Neural progenitor cell (in vitro differentiated cells): ENCODE measurements around the gene SIAH2. TPM values are rescaled to one million over a fixed set of nuclear protein-coding genes. Genes with fewer than 3 reads are reported as not detected.

Source experiments
- DNase-seq: peaks from one replicate; pipeline ENCODE4 v3.0.0-alpha.2; 2016; ENCODE audit warnings: low spot score
- H2AFZ ChIP-seq: fragments of 200-600 bp; sonication (generic); replicated peaks from 2 replicates; pipeline ENCODE4 v1.6.1; 2016; ENCODE audit warnings: antibody characterized with exemption
- H3F3A ChIP-seq: fragments of 200-600 bp; sonication (generic); 2 replicates; pipeline ENCODE4 v1.6.1; 2016; ENCODE audit warnings: antibody characterized with exemption, low read depth
- H3K27ac ChIP-seq: fragments of 200-600 bp; sonication (generic); 2 replicates; pipeline ENCODE4 v1.5.1; 2016; ENCODE audit warnings: mild to moderate bottlenecking
- H3K27me3 ChIP-seq: fragments of 200-600 bp; sonication (generic); 2 replicates; pipeline ENCODE4 v1.6.1; 2016; ENCODE audit warnings: mild to moderate bottlenecking, moderate library complexity
- H3K36me3 ChIP-seq: fragments of 200-600 bp; sonication (generic); 2 replicates; pipeline ENCODE4 v1.5.1; 2016
- H3K4me1 ChIP-seq: fragments of 200-600 bp; sonication (generic); 2 replicates; pipeline ENCODE4 v1.6.1; 2016; ENCODE audit warnings: mixed run types
- H3K4me2 ChIP-seq: fragments of 200-600 bp; sonication (generic); 2 replicates; pipeline ENCODE4 v1.6.1; 2016
- H3K4me3 ChIP-seq: fragments of 200-600 bp; sonication (generic); 2 replicates; pipeline ENCODE4 v1.5.1; 2016
- H3K79me2 ChIP-seq: fragments of 200-600 bp; sonication (generic); 2 replicates; pipeline ENCODE4 v1.6.1; 2016; ENCODE audit warnings: low read depth
- H3K9ac ChIP-seq: fragments of 200-600 bp; sonication (generic); 2 replicates; pipeline ENCODE4 v1.6.1; 2016
- H3K9me3 ChIP-seq: fragments of 200-600 bp; sonication (generic); 2 replicates; pipeline ENCODE4 v1.5.1; 2016; ENCODE audit warnings: low read depth
- H4K20me1 ChIP-seq: fragments of 200-600 bp; sonication (generic); 2 replicates; pipeline ENCODE4 v1.6.1; 2016; ENCODE audit warnings: low read depth
- H3K27ac Mint-ChIP-seq: 3 replicates; pipeline ENCODE4 v1.8.0; 2021; ENCODE audit warnings: mixed read lengths
- H3K27me3 Mint-ChIP-seq: 2 replicates; pipeline ENCODE4 v1.8.0; 2022; ENCODE audit warnings: low read depth, mild to moderate bottlenecking, inconsistent platforms, moderate library complexity, mixed read lengths; ENCODE audit not compliant: insufficient read depth
- H3K36me3 Mint-ChIP-seq: 3 replicates; pipeline ENCODE4 v1.8.0; 2021; ENCODE audit warnings: mixed read lengths
- H3K4me1 Mint-ChIP-seq: 3 replicates; pipeline ENCODE4 v1.8.0; 2021; ENCODE audit warnings: mixed read lengths
- H3K4me3 Mint-ChIP-seq: 3 replicates; pipeline ENCODE4 v1.8.0; 2021; ENCODE audit warnings: mild to moderate bottlenecking, moderate library complexity, mixed read lengths
- H3K9me3 Mint-ChIP-seq: 3 replicates; pipeline ENCODE4 v1.8.0; 2020; ENCODE audit warnings: mixed read lengths
- CTCF ChIP-seq: fragments of 200-600 bp; sonication (generic); IDR thresholded peaks from 2 replicates; pipeline ENCODE4 v1.5.1; 2017; ENCODE audit warnings: antibody characterized with exemption, mild to moderate bottlenecking
- EZH2 ChIP-seq: fragments of 200-600 bp; sonication (generic); IDR thresholded peaks from 2 replicates; pipeline ENCODE4 v1.6.1; 2017; ENCODE audit warnings: antibody characterized with exemption, mild to moderate bottlenecking, moderate library complexity
- EZH2phosphoT487 ChIP-seq: fragments of 200-600 bp; sonication (generic); IDR thresholded peaks from 2 replicates; pipeline ENCODE4 v1.6.1; 2017; ENCODE audit warnings: antibody characterized with exemption
- total RNA-seq: library from RNA; depleted of rRNA; stranded (reverse); fragments of >200 nt; gene quantifications from 2 replicates; pipeline ENCODE4 v1.2.3, GENCODE V29; 2015; ENCODE audit warnings: low replicate concordance

Gene SIAH2
- total RNA-seq, 1 donor from 2014 or later: 14.6 TPM

- H3K27ac ChIP-seq: no peak overlapping the region
- H3K27me3 ChIP-seq: no peaks in the 10 kb centered on the region
- H4K20me1 ChIP-seq: no peaks in the 10 kb centered on the region
- H3K36me3 Mint-ChIP-seq: no peaks in the 10 kb centered on the region
- peaks cover 16% of the 10 kb centered on the region for H3K4me1 Mint-ChIP-seq
- peaks cover 15% of the 10 kb centered on the region for H3K4me1 ChIP-seq
- H3K36me3 ChIP-seq: no peaks in the 10 kb centered on the region
- no peak overlapping the region for H3K4me3 ChIP-seq
- no peaks in the 10 kb centered on the region for H3K79me2 ChIP-seq
- no peak overlapping the region for H3K27ac Mint-ChIP-seq
- H3K9ac ChIP-seq: no peak overlapping the region
- no peaks in the 10 kb centered on the region for H3K9me3 ChIP-seq
- H2AFZ ChIP-seq: no peak overlapping the region
- H3F3A ChIP-seq: no peaks in the 10 kb centered on the region
- no peaks in the 10 kb centered on the region for H3K9me3 Mint-ChIP-seq
- H3K4me2 ChIP-seq: no peak overlapping the region
- H3K4me3 Mint-ChIP-seq: no peak overlapping the region
- DNase-seq: peak; percentile 34
- no peaks in the 10 kb centered on the region for H3K27me3 Mint-ChIP-seq
- no peak for TF ChIP-seq EZH2
- TF ChIP-seq CTCF: no peak
- no peak for TF ChIP-seq EZH2phosphoT487
These were observed 29.5 kb downstream of the SIAH2 start for GRCh38 chr3:150733373-150733935.

DNA sequence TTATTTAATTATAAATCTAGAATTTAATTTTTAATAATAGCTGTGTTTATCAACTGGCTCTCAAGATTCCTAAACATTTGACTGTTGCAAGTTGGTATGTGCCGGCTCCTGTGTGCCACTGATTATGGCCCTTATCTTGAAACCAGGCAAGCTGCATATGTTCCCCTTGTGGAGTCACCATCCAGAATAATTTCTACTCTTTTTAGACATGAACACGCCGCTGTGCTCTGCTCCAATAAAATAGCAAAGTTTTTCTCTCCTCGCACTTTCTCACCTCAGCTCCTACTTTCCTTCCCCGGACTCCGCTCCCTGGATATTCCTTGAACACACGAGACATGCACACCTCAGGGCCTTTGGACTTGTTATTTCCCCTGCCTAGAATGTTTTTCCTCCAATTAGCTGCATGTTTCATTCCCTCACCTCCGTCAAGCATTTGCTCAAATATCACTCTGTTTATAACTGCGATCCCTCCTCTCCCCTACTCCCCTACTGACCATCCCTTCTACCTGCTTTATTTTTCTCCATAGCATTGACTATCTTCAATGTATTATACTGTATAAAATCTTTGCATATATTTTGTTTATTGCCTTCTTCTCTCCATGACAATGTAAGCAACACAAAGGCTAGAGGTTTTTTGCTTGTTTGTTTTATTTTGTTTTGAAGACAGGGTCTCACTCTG is 33.1 kb downstream of the SIAH2 start:
- Histone ChIP-seq H3K4me1 (peaks cover 8% of the 10 kb centered on the region), H3K9ac (no peak overlapping the region), H3K4me2 (no peak overlapping the region), H3K27ac (no peak overlapping the region), H3K4me3 (no peak overlapping the region), H3K36me3 (no peaks in the 10 kb centered on the region), H3K79me2 (no peaks in the 10 kb centered on the region), H4K20me1 (no peaks in the 10 kb centered on the region), H3F3A (no peaks in the 10 kb centered on the region), H3K27me3 (no peaks in the 10 kb centered on the region), H3K9me3 (no peaks in the 10 kb centered on the region), H2AFZ (no peak overlapping the region)
- no peak for TF ChIP-seq EZH2
- TF ChIP-seq CTCF: no peak
- TF ChIP-seq EZH2phosphoT487: no peak
- no peak overlapping the region for H3K27ac Mint-ChIP-seq
- H3K4me3 Mint-ChIP-seq: no peak overlapping the region
- H3K9me3 Mint-ChIP-seq: no peaks in the 10 kb centered on the region
- DNase-seq: no peak
- H3K4me1 Mint-ChIP-seq: peaks cover 8% of the 10 kb centered on the region
- no peaks in the 10 kb centered on the region for H3K27me3 Mint-ChIP-seq
- H3K36me3 Mint-ChIP-seq: no peaks in the 10 kb centered on the region

DNA sequence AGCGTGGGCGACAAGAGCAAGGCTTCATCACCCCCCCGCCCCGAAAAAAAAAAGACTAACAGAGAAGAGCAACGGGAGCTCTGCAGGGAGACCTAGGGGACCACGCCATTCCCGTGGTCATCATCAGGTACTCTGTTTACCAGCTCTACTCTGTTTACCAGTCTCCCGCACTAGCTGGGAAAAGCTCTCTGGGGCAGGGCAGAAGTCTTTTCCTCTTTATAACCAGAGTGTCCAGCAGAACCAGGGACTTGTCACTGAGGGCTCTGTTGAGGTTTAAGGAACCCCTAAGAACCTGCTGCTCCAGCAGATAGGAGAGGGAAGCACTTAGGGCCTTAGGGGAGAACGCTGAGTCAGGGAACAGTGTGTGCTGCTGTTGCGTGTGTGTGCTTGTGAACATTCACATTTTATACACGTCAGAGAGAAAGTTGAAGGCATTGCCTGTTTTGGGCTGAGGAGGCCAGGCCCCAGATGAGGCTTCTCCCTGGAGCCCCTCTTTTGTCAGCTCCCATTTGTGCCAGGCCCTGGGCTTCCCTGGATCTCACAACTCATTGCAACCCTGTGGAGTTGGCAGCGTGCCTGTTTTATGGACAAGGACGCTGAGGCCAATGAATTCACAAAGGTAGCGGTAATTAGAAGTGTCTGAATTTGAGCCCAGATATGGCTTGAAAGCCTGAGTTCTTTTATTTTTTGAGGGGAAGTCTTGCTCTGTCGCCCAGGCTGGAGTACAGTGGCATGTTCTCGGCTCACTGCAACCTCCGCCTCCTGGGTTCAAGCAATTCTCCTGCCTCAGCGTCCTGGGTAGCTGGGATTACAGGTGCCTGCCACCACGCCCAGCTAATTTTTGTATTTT is 35.1 kb downstream of the SIAH2 start:
- Histone ChIP-seq H3K4me1 (no peaks in the 10 kb centered on the region), H2AFZ (no peak overlapping the region)

More for the DNA sequence above, 35.1 kb downstream of the SIAH2 start:
- TF ChIP-seq CTCF (no peak), EZH2 (no peak), EZH2phosphoT487 (no peak)
- H3F3A ChIP-seq: no peaks in the 10 kb centered on the region
- H3K4me2 ChIP-seq: no peak overlapping the region
- Mint-ChIP-seq H3K4me3 (no peak overlapping the region), H3K36me3 (no peaks in the 10 kb centered on the region), H3K27ac (no peak overlapping the region), H3K9me3 (no peaks in the 10 kb centered on the region), H3K4me1 (no peaks in the 10 kb centered on the region), H3K27me3 (peaks cover 2% of the 10 kb centered on the region)
- no peak overlapping the region for H3K4me3 ChIP-seq
- no peaks in the 10 kb centered on the region for H3K79me2 ChIP-seq
- H3K9me3 ChIP-seq: no peaks in the 10 kb centered on the region
- no peaks in the 10 kb centered on the region for H4K20me1 ChIP-seq
- H3K27ac ChIP-seq: no peak overlapping the region
- H3K27me3 ChIP-seq: no peaks in the 10 kb centered on the region
- H3K9ac ChIP-seq: no peak overlapping the region
- H3K36me3 ChIP-seq: no peaks in the 10 kb centered on the region
- DNase-seq: no peak
